HepG2 (cell line): ENCODE results near the gene WDFY1. TPM values are rescaled to one million over a fixed set of nuclear protein-coding genes. Genes with fewer than 3 reads are reported as not detected.

ENCODE experiments used
- ASH2L ChIP-seq: fragments of 300-600, 200-600 bp; sonication (generic); IDR thresholded peaks from 2 replicates; pipeline ENCODE4 v1.7.0; 2017; ENCODE audit warnings: low read depth, mild to moderate bottlenecking, moderate library complexity, mixed read lengths, low read length; ENCODE audit not compliant: insufficient read length
- SOX13 ChIP-seq, 3 experiments: fragments of 450-650 bp in 1 of 3; sonication (generic) in 1 of 3; formaldehyde crosslinking in 1 of 3; IDR thresholded peaks in 2 of 3; conservative IDR thresholded peaks in 1 of 3; 2 replicates each; pipeline versions ENCODE4 v1.5.0 to v1.6.1; 2016 to 2020; ENCODE audit warnings: antibody characterized with exemption in 1 of 3, mild to moderate bottlenecking in 1 of 3, missing compliant biosample characterization in 1 of 3, missing genetic modification reagents in 1 of 3, moderate library complexity in 1 of 3
- TBX3 ChIP-seq: fragments of 450-650 bp; IDR thresholded peaks from 2 replicates; pipeline ENCODE4 v1.6.1; 2017; ENCODE audit warnings: antibody characterized with exemption, mild to moderate bottlenecking, inconsistent platforms, borderline replicate concordance
- THAP11 ChIP-seq: IDR thresholded peaks from 2 replicates; pipeline ENCODE4 v1.6.1; 2016; ENCODE audit warnings: missing biosample characterization, missing genetic modification reagents
- WIZ ChIP-seq: sonication (generic); formaldehyde crosslinking; IDR thresholded peaks from 2 replicates; pipeline ENCODE4 v1.5.1; 2020; ENCODE audit warnings: mild to moderate bottlenecking, missing genetic modification reagents
- ZNF142 ChIP-seq: sonication (generic); formaldehyde crosslinking; IDR thresholded peaks from 2 replicates; pipeline ENCODE4 v1.4.0; 2020; ENCODE audit warnings: missing genetic modification reagents
- ZNF318 ChIP-seq: sonication (generic); formaldehyde crosslinking; IDR thresholded peaks from 2 replicates; pipeline ENCODE4 v1.4.0; 2020; ENCODE audit warnings: mild to moderate bottlenecking, missing genetic modification reagents
- ZNF513 ChIP-seq: sonication (generic); formaldehyde crosslinking; conservative IDR thresholded peaks from 2 replicates; pipeline ENCODE4 v1.5.0; 2020; ENCODE audit warnings: missing genetic modification reagents
- ZNF605 ChIP-seq: sonication (generic); formaldehyde crosslinking; IDR thresholded peaks from 2 replicates; pipeline ENCODE4 v1.8.0; 2022; ENCODE audit warnings: mild to moderate bottlenecking, missing genetic modification reagents
- ZNF800 ChIP-seq: sonication (generic); formaldehyde crosslinking; IDR thresholded peaks from 2 replicates; pipeline ENCODE4 v1.4.0; 2020; ENCODE audit warnings: missing genetic modification reagents
- polyA plus RNA-seq, 8 experiments: library from polyadenylated mRNA; depleted of rRNA in 3 of 8; stranded (reverse) in 7 of 8; unstranded in 1 of 8; fragments of >200 nt; fragmentation: Illumina TruSeq in 4 of 8; extraction: Trizol in 4 of 8; gene quantifications; 2 replicates each; pipeline versions ENCODE4 v1.2.1 to v1.2.3, GENCODE V29; 2011 to 2016; ENCODE audit warnings: low read depth in 4 of 8, missing spikeins in 1 of 8, mixed read lengths in 1 of 8; ENCODE audit not compliant: insufficient read depth in 1 of 8
- total RNA-seq, 5 experiments: library from RNA; depleted of rRNA; stranded (reverse); fragments of >200 nt; fragmentation: Illumina TruSeq; extraction: Trizol; gene quantifications; 2 replicates each; pipeline ENCODE4 v1.2.3, GENCODE V29; 2016; ENCODE audit warnings: low read depth in 1 of 5

The WDFY1 gene
- total and polyA plus RNA-seq, 2 of the 13 experiments (the other 11 are each of a cell fraction or from before 2014, with no cell fraction given) = 77.0 to 78.4 TPM

- TF ChIP-seq ZNF318 (CRISPR knock-in tag) (no peak), ZNF142 (CRISPR knock-in tag) (no peak), TBX3 (no peak), ZNF513 (CRISPR knock-in tag) (no peak), THAP11 (CRISPR knock-in tag) (peak; percentile 39; the same call in 1 of the 2 replicates), ASH2L (peak; percentile 58), ZNF605 (no peak), SOX13 (IDR thresholded peaks at IDR 0.05) (no peak), SOX13 (CRISPR knock-in tag; conservative IDR thresholded peaks at IDR 0.05 in 1 of 2, IDR thresholded peaks at IDR 0.05 in 1 of 2) (peak in 1 of 2 experiments; percentile 48; a peak in 1 of 4 replicates), ZNF800 (CRISPR knock-in tag) (no peak), WIZ (CRISPR knock-in tag) (no peak)
These were observed 27.5 kb upstream of the WDFY1 start (continued) for GRCh38 chr2:223972656-223973102.
